Stimulated activated CD8-positive, alpha-beta memory T cell treated with anti-CD3 and anti-CD28 coated beads, Interleukin-7, amount 100 ng/mL, for 1 hour (primary cell): ENCODE data around the gene PDCD4.
A peak's percentile ranks its signal among the peaks of the same experiment; 100 is the strongest.

Source experiments
- DNase-seq, 2 donors: peaks; one replicate each; pipeline ENCODE4 v3.0.0-alpha.2; 2020; ENCODE audit warnings: low read depth in 2 of 2

The PDCD4 gene

GRCh38 chr10:110919349-110919931 lies 47.7 kb downstream of the PDCD4 start, which contains the start of gene SHOC2:
SHOC2 (plus strand) TSS chr10:110919604; CDS start chr10:110964359, 44,755 bp downstream.
- DNase-seq, result peak in 1 of 2 donors; percentile 91

- peak; percentile 2 to 17 for DNase-seq
Measured at GRCh38 chr10:110919971-110920881, 48.5 kb downstream of the PDCD4 start.

- DNase-seq, result no peak
Measured at GRCh38 chr10:110923856-110924493, 52.2 kb downstream of the PDCD4 start.

DNA sequence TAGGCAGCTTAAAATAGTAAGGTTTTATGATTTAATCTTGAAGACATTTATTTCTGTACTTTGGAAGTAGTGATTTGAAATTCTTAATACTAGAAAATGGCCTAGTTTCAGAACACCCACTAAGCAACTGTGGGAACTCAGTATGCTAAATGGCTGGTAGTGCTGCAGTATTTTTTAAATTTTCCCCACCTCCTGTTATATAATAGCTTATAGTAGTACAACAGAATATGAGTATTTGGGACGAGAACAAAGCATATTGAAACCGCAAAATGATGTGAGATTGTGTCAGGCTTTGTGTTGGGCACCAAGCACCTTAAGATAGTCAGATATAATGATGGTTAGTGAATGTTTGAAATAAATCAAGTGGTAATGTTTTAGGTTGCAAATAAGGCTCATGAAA lies 55.7 kb downstream of the PDCD4 start:
- DNase-seq, result no peak

GRCh38 chr10:110931769-110932381 lies 60.1 kb downstream of the PDCD4 start:
- DNase-seq, result no peak

DNA sequence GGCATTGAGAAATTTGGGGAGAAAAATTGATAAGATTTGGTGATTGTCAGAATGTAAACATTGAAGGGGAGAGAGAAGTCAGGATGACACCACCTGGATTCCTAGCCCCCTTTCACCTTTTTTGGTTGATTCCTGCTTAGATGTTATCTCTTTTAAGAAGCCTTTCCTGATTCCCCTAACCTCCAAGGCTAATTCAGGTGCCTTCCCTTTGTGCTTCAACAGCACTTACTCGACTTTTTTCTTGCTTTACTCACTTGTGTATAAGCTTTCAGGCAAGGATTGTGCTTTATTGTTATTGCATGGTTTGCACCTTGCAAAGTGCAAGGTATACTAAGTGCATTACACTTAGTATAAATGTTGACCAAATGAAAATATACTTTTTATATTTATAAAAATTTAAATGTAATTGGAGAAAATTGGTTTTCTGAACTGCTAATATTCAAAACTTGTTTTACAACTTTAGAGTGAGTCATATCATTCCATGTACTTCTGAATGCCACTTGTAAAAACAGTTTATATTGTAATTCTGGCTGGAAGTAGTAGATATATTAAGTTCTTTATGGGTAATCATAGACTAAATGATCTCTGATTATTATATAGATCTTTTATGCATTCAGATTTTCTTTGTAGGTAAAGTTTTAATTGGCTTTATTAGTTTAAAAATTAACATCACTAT lies 60.9 kb downstream of the PDCD4 start:
- no peak for DNase-seq

DNA sequence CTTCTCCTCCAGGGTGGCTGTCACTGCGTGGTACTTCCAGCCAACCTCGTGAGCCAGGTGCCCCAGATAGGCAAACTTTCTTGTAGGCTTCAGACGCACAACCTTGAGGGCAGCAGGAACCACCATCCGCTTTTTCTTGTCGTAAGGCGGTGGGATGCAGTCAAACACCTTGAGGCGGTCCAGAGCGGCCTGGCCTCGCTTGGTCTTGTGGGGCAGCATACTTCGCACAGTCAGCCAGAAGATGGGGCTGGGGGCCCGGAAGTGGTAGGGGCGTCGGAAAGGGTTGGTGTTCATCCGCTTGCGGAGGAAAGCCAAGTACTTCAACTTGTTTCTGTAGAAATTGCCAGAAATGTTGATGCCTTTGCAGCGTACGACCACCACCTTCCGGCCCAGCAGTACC lies 65.0 kb downstream of the PDCD4 start:
- no peak for DNase-seq

- DNase-seq, result no peak
Measured at GRCh38 chr10:110939419-110939818, 67.7 kb downstream of the PDCD4 start.

GRCh38 chr10:110944792-110945396 lies 73.2 kb downstream of the PDCD4 start:
- no peak for DNase-seq

GRCh38 chr10:110946496-110946895 lies 74.8 kb downstream of the PDCD4 start:
- no peak for DNase-seq

GRCh38 chr10:110947061-110947595 lies 75.4 kb downstream of the PDCD4 start:
- no peak for DNase-seq
